DOHH2 (cell line): ENCODE data around the gene MAP3K5.

Source experiments
- H3F3A ChIP-seq: fragments of 200-600 bp; sonication (generic), shearing (Covaris generic); 2 replicates; pipeline ENCODE4 v1.6.0; 2016; ENCODE audit warnings: antibody characterized with exemption, mild to moderate bottlenecking; ENCODE audit not compliant: control insufficient read depth, insufficient read depth
- H3K27ac ChIP-seq: fragments of 200-600 bp; sonication (generic); 2 replicates; pipeline ENCODE4 v1.5.1; 2014; ENCODE audit warnings: low read depth, mild to moderate bottlenecking, low read length, moderate library complexity
- H3K27me3 ChIP-seq: fragments of 200-600 bp; sonication (generic); 2 replicates; pipeline ENCODE4 v1.6.1; 2014; ENCODE audit warnings: mild to moderate bottlenecking, low read length, mixed read lengths; ENCODE audit not compliant: control insufficient read depth
- H3K36me3 ChIP-seq: fragments of 200-600 bp; sonication (generic); 2 replicates; pipeline ENCODE4 v1.6.1; 2014; ENCODE audit warnings: mild to moderate bottlenecking, low read length, moderate library complexity, mixed read lengths; ENCODE audit not compliant: control insufficient read depth
- H3K4me1 ChIP-seq: fragments of 200-600 bp; sonication (generic); 2 replicates; pipeline ENCODE4 v1.6.1; 2014; ENCODE audit warnings: mild to moderate bottlenecking, low read length, mixed read lengths; ENCODE audit not compliant: control insufficient read depth
- H3K4me2 ChIP-seq: fragments of 200-600 bp; sonication (generic); 2 replicates; pipeline ENCODE4 v1.6.0; 2014; ENCODE audit warnings: mild to moderate bottlenecking, low read length, moderate library complexity
- H3K4me3 ChIP-seq: fragments of 200-600 bp; sonication (generic); 2 replicates; pipeline ENCODE4 v1.5.1; 2014; ENCODE audit warnings: mild to moderate bottlenecking, low read length, mixed read lengths
- H3K79me2 ChIP-seq: fragments of 200-600 bp; sonication (generic); 2 replicates; pipeline ENCODE4 v1.6.1; 2014; ENCODE audit warnings: mild to moderate bottlenecking, low read length, mixed read lengths; ENCODE audit not compliant: control insufficient read depth
- H3K9me2 ChIP-seq: fragments of 200-600 bp; sonication (generic); replicated peaks from 2 replicates; pipeline ENCODE4 v1.6.1; 2014; ENCODE audit warnings: mild to moderate bottlenecking, low read length, mixed read lengths; ENCODE audit not compliant: control insufficient read depth
- H3K9me3 ChIP-seq: fragments of 200-600 bp; sonication (generic); 2 replicates; pipeline ENCODE4 v1.6.1; 2014; ENCODE audit warnings: antibody characterized with exemption, low read length, mixed read lengths; ENCODE audit not compliant: control insufficient read depth, insufficient read depth
- H4K20me1 ChIP-seq: fragments of 200-600 bp; sonication (generic); 2 replicates; pipeline ENCODE4 v1.6.0; 2014; ENCODE audit warnings: low read depth, mild to moderate bottlenecking, antibody characterized with exemption, low read length, moderate library complexity; ENCODE audit not compliant: control insufficient read depth, insufficient read depth
- EZH2phosphoT487 ChIP-seq: fragments of 200-600 bp; sonication (generic); IDR thresholded peaks from 2 replicates; pipeline ENCODE4 v1.6.1; 2017; ENCODE audit warnings: borderline replicate concordance, mild to moderate bottlenecking, antibody characterized with exemption, low read length, moderate library complexity, mixed read lengths
- TF ChIP-seq, protein P1 (sequence below): fragments of 200-600 bp; sonication (generic); IDR thresholded peaks from one replicate; pipeline ENCODE4 v1.5.1; 2014; ENCODE audit warnings: antibody characterized with exemption, mild to moderate bottlenecking, low read depth, low read length; ENCODE audit not compliant: poor library complexity, severe bottlenecking

Gene MAP3K5

DNA sequence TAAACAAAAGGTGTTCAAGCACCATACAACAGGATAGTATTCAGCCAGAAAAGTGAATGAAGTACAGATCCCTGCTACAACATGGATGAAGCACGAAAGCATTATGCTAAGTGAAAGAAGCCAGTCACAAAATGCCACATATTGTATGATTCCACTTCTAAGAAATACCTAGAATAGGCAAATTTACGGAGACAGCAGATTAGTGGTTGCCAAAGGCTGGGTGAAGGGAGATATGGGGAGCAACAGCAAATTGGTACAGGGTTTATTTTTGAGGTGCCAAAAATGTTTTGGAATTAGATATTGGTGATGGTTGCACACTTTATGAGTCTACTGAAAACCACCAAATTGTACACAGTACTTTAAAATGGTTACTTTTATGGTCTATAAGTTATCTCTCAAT, 23.2 kb downstream of the MAP3K5 start:
- H3K4me1 ChIP-seq = peaks cover 19% of the 10 kb centered on the region
- H3K27me3 ChIP-seq = peaks cover 3% of the 10 kb centered on the region; the same call in 1 of the 2 replicates

DNA sequence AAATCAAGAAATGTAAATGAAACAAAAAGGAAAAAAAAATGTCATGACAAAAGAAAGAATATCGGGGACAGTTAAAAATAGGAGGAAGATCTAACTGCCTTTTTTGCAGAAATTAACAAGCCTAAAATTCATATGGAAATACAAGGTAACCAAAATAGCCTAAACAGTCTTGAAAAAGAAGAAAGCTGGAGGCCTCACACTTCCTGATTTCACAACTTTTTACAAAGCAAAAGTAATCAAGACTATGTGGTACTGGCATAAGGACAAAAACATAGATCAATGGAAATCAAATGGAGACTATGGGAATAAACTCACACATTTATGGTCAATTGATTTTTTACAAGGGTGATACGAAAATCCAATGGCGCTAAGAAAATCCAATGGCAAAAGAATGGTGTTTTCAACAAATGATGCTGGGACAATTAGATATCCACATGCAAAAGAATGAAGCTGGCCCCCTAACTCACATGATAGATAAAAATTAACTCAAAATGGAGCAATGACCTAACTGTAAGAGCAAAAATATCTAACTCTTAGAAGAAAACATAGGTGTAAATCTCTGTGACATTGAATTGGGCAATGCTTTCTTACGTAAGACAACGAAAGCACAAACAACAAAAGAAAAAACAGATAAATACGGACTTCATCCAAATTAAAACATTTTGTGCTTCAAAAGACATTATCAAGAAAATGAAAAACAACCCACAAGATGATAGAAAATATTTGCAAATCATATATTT, 24.5 kb downstream of the MAP3K5 start:
- Histone ChIP-seq H3K4me3 (no peak overlapping the region), H3K27me3 (peaks cover 3% of the 10 kb centered on the region; the same call in 1 of the 2 replicates), H3F3A (no peaks in the 10 kb centered on the region), H3K4me1 (peaks cover 27% of the 10 kb centered on the region), H3K36me3 (peaks cover 3% of the 10 kb centered on the region; the same call in 1 of the 2 replicates), H3K4me2 (peak overlapping the region; percentile 19; the same call in 1 of the 2 replicates), H3K9me3 (no peaks in the 10 kb centered on the region), H3K79me2 (no peaks in the 10 kb centered on the region), H4K20me1 (no peaks in the 10 kb centered on the region), H3K9me2 (no peaks in the 10 kb centered on the region), H3K27ac (no peak overlapping the region)
- TF ChIP-seq, protein P1, sequence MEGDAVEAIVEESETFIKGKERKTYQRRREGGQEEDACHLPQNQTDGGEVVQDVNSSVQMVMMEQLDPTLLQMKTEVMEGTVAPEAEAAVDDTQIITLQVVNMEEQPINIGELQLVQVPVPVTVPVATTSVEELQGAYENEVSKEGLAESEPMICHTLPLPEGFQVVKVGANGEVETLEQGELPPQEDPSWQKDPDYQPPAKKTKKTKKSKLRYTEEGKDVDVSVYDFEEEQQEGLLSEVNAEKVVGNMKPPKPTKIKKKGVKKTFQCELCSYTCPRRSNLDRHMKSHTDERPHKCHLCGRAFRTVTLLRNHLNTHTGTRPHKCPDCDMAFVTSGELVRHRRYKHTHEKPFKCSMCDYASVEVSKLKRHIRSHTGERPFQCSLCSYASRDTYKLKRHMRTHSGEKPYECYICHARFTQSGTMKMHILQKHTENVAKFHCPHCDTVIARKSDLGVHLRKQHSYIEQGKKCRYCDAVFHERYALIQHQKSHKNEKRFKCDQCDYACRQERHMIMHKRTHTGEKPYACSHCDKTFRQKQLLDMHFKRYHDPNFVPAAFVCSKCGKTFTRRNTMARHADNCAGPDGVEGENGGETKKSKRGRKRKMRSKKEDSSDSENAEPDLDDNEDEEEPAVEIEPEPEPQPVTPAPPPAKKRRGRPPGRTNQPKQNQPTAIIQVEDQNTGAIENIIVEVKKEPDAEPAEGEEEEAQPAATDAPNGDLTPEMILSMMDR = no peak
- TF ChIP-seq EZH2phosphoT487 = no peak

More for the DNA sequence above, 23.2 kb downstream of the MAP3K5 start:
- no peaks in the 10 kb centered on the region for H3K9me2 ChIP-seq
- no peaks in the 10 kb centered on the region for H3K79me2 ChIP-seq
- no peak overlapping the region for H3K27ac ChIP-seq
- no peaks in the 10 kb centered on the region for H4K20me1 ChIP-seq
- H3F3A ChIP-seq = no peaks in the 10 kb centered on the region
- H3K9me3 ChIP-seq = no peaks in the 10 kb centered on the region
- H3K36me3 ChIP-seq = peaks cover 3% of the 10 kb centered on the region; the same call in 1 of the 2 replicates
- H3K4me2 ChIP-seq = no peak overlapping the region
- no peak overlapping the region for H3K4me3 ChIP-seq
- TF ChIP-seq, protein P1 = no peak
- TF ChIP-seq EZH2phosphoT487 = no peak

DNA sequence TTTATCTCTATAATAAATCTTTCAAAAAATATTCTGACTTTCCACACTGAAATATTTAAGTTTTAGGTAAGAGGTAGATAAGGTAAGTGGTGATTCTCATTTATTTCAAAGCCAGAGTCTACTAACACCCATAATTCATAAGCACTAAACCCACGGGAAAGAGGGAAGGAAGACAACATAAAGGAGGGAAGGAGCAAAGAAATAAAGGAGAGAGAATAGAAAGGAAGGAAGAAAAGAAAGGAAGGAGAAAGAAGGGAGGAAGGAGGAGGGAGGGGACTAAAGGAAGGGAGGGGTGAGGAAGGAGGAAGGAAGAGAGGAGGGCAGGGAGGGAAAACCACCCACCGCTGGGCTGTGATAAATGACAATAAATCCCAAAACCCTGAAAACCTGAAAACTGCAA, 25.2 kb downstream of the MAP3K5 start:
- Histone ChIP-seq H3K79me2 (no peaks in the 10 kb centered on the region), H3K9me2 (no peaks in the 10 kb centered on the region), H3F3A (no peaks in the 10 kb centered on the region), H3K4me2 (peak overlapping the region; percentile 19; the same call in 1 of the 2 replicates), H3K27ac (no peak overlapping the region), H3K36me3 (peaks cover 3% of the 10 kb centered on the region; the same call in 1 of the 2 replicates), H3K4me1 (peaks cover 32% of the 10 kb centered on the region), H3K4me3 (no peak overlapping the region), H4K20me1 (no peaks in the 10 kb centered on the region), H3K27me3 (peaks cover 3% of the 10 kb centered on the region; the same call in 1 of the 2 replicates), H3K9me3 (no peaks in the 10 kb centered on the region)
- TF ChIP-seq, protein P1 = no peak
- TF ChIP-seq EZH2phosphoT487 = no peak
